H7 (cell line): ENCODE measurements around the gene BCO1. TPM values are rescaled to one million over a fixed set of nuclear protein-coding genes. Genes with fewer than 3 reads are reported as not detected.

ENCODE experiments used
- DNase-seq: peaks from one replicate; pipeline ENCODE4 v3.0.0; 2012
- H3K27me3 ChIP-seq: 2 replicates; pipeline ENCODE4 v1.6.0; 2011; ENCODE audit warnings: mild to moderate bottlenecking, low read length; ENCODE audit not compliant: control insufficient read depth, insufficient read depth
- H3K36me3 ChIP-seq: replicated peaks from 2 replicates; pipeline ENCODE4 v1.5.1; 2011; ENCODE audit warnings: low read length; ENCODE audit not compliant: control insufficient read depth, insufficient read depth
- H3K4me3 ChIP-seq: 2 replicates; pipeline ENCODE4 v1.5.1; 2011; ENCODE audit warnings: low read depth, mild to moderate bottlenecking, control low read depth, low read length, moderate library complexity; ENCODE audit not compliant: insufficient read depth
- total RNA-seq: library from RNA; depleted of rRNA; stranded (reverse); fragments of >200 nt; shearing (Covaris generic); gene quantifications from 2 replicates; pipeline ENCODE4 v1.2.3, GENCODE V29; 2014

Gene BCO1
- total RNA-seq, 1 experiment from 2014 or later, result 0.10 TPM

DNA sequence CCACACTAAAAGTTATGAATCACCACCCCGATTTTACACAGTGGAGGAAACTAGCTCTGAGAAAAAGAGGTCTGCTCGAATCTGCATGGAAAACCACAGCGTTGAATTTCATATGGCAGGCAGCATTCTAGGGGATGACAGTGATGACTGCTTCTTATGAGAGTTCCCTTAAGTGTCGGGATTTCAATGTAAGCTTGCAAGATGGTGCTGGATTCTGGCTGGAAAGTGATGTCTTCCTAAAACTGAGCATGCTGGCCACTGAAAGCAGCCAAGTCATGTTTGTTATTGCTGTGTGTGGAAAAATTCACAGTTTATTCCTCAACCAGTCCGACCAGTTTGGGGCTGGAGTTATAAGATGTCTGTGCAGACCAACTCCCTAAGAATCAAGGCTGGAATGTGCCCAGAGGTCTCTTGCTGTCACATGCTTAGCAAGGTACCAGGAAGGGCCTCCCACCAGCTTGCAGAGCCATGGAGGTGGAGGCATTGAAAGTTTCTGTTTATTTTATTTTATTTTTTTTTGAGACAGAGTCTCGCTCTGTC is 39.1 kb downstream of the BCO1 start:
- H3K4me3 ChIP-seq, result no peak overlapping the region

DNA sequence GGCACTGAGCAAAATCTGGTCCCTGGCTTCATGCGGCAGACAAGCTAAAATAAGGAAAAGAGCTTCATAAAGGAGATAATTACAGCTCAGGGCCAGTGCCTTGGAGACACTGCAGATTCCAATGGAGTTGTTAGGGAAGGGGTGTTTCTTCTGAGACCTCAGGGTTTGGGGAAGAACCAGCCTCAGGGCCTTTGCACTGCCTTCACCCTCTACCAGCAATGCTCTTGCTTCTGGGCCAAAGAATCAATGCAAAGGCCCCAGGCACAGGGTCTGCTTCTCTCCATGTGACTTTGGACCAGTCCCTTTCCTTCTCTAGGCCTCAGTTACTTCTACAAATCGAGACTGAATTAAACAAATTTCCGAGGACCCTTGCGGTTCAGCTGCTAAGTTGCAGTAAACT is 40.0 kb downstream of the BCO1 start:
- Histone ChIP-seq H3K27me3 (no peaks in the 10 kb centered on the region), H3K36me3 (no peaks in the 10 kb centered on the region), H3K4me3 (no peak overlapping the region)
- no peak for DNase-seq

More for the DNA sequence above, 39.1 kb downstream of the BCO1 start:
- no peak for DNase-seq
- no peaks in the 10 kb centered on the region for H3K27me3 ChIP-seq
- no peaks in the 10 kb centered on the region for H3K36me3 ChIP-seq

- no peak for DNase-seq
- no peaks in the 10 kb centered on the region for H3K36me3 ChIP-seq
- no peak overlapping the region for H3K4me3 ChIP-seq
- H3K27me3 ChIP-seq, result no peaks in the 10 kb centered on the region
Measured at GRCh38 chr16:81279392-81279791, 40.9 kb downstream of the BCO1 start.

DNA sequence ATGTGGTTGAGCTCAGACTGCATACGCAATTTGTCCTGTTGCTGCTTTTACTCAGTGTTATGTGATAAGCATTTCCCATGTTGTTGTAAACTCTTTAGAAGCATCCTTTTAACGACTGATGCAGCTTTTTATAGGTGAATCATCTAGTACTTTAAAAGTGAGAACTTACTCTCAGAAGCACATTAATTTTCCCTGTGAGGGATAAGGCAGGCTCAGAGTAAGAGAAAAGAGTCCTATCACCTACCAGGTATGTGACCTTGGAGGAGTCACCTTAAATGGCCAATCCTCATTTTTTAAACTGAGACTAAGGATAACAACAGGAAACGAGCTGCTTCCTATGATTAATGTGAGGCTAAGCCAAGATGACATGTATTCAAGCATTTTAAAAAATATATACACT is 41.9 kb downstream of the BCO1 start:
- no peaks in the 10 kb centered on the region for H3K36me3 ChIP-seq
- H3K4me3 ChIP-seq, result no peak overlapping the region
- DNase-seq, result no peak
- H3K27me3 ChIP-seq, result no peaks in the 10 kb centered on the region

DNA sequence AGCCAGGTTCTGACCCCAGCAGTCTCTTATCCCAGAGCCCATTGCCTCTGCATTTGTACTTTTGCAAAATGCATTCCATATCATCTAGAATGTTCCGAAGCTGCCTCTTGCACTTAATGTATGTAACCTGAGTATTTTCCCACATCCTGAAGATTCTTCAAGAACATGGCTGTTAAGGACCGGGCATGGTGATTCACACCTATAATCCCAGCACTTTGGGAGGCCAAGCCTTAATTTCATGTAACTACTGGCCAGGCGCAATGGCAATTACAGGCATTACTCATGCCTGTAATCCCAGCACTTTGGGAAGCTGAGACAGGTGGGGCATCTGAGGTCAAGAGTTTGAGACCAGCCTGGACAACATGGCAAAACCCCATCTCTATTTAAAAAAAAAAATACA is 44.6 kb downstream of the BCO1 start:
- Histone ChIP-seq H3K4me3 (no peak overlapping the region), H3K36me3 (no peaks in the 10 kb centered on the region), H3K27me3 (no peaks in the 10 kb centered on the region)
- no peak for DNase-seq

GRCh38 chr16:81284995-81285600 is 46.6 kb downstream of the BCO1 start:
- no peaks in the 10 kb centered on the region for H3K36me3 ChIP-seq
- no peaks in the 10 kb centered on the region for H3K27me3 ChIP-seq
- DNase-seq, result no peak
- H3K4me3 ChIP-seq, result no peak overlapping the region

DNA sequence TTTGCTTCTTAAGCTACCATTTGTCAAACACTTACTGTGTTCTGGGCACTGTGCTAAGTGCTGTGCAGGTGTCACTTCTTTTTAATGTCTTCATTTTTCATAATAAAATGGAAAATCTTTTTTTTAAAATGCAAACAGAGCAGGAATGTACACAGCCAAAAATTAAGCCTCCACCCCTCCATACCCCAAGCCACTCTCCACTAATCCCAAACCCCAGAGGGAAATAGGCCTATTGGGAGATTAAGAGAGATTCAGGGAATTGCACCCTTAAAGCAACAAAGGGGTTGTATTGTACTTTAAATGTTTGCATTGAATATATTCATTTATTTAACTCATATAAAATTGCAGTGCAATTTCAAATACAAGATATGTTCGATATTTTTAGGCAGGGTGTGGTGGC is 47.7 kb downstream of the BCO1 start:
- no peaks in the 10 kb centered on the region for H3K27me3 ChIP-seq
- no peak for DNase-seq
- H3K36me3 ChIP-seq, result no peaks in the 10 kb centered on the region
- H3K4me3 ChIP-seq, result no peak overlapping the region

DNA sequence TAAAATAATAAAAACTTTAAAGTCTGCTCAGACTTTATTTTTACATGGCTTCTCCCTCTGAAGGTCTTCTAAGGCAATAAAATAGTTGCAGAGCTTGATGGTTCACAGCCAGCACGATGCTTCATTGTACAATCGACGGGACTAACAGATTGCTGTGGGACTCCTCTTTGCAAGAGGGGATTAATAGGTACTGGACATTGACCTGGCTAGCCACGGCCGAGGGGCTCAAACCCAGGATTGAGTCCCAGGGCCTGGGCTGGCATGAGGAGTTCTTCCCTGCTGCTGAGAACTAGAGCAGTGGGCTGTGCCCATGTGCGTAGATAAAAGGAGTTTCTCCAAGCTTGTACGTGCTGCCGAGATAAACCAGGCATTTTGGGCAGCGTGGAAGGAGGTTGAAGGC is 52.6 kb downstream of the BCO1 start:
- no peak for DNase-seq
- no peak overlapping the region for H3K4me3 ChIP-seq
- no peaks in the 10 kb centered on the region for H3K36me3 ChIP-seq
- H3K27me3 ChIP-seq, result 0 out of 2 replicates have a peak, but pooled peaks cover 1% of the 10 kb centered on the region

DNA sequence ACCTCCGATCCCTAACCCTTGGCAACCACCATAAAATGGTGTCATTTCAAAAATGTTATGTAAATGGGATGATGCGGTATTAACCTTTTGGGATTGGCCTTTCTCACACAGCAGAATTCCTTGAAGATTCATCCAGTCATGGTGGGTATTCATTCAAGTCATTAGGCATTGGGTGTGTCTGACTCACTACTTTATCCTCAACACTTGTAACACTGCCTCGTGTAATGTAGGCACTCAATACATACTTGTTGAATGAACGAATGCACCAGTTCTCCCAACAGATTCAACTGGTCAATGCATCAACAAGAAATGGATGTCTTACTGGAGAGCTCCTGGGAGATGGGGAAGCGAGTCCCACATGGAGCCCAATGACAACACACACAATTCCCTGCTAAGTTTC is 54.4 kb downstream of the BCO1 start:
- H3K27me3 ChIP-seq, result 0 out of 2 replicates have a peak, but pooled peaks cover 1% of the 10 kb centered on the region
- no peak overlapping the region for H3K4me3 ChIP-seq
- no peak for DNase-seq
- no peaks in the 10 kb centered on the region for H3K36me3 ChIP-seq

DNA sequence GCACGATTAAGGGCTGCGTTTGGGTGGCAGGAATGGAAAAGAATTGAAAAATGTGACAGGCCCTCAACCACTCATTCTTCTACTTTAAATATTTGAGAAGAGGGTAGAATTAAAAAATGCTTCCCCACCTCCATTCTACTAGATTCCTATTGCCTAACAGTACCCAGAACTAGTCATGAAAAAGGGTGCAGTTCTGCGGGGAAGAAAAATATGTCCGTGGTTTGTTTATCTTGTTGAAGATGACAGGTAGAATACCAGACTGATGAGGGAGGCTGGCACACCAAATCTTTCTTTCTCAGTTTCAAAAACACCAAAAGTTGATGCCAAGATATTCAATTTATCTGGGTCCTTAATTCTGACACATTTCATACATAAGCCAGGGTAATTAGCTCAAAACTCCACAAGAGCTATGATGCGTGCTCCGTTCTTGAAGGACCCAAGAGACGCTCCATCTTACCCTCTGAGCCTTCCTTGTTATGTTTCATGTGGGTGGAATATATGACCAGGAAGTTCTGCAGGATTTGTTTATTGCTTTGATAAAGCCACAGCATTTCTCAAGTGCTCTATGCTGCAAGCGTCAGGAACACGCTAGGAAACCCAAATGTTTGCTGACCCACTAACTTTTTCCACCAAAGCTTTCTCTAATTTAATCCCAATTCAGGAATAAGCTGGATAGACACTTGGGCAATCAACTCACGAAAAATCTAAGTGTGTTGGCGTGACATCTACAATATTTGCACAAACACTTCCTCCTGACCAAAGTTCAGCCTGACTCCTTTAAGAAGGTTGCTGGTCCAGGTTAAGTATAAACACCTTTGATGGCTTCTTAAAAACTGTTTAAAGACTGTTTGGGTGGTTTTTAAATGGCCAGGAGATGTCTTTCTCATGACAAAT is 55.7 kb downstream of the BCO1 start:
- no peak for DNase-seq
- Histone ChIP-seq H3K27me3 (0 out of 2 replicates have a peak, but pooled peaks cover 1% of the 10 kb centered on the region), H3K36me3 (no peaks in the 10 kb centered on the region), H3K4me3 (no peak overlapping the region)

DNA sequence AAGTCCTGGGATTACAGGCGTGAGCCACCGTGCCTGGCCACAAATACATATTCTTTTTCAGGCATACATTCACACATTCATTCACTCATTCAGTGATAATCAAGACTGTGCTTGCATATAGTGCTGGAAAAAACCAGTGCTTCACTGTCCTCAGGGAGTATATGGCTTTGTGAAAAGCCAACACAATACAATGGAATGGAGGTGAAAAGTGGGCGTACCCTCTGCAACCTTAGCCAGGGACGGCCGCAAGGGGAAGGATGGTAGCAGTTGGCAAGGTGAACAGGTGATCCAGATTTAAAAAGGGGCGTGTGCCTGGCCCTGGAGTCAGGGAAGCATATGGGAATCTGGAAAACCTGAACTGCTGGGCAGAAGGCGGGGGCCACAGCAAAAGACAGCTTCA is 58.1 kb downstream of the BCO1 start:
- Histone ChIP-seq H3K27me3 (0 out of 2 replicates have a peak, but pooled peaks cover 1% of the 10 kb centered on the region), H3K4me3 (no peak overlapping the region), H3K36me3 (no peaks in the 10 kb centered on the region)
- no peak for DNase-seq

- H3K36me3 ChIP-seq, result no peaks in the 10 kb centered on the region; the same call in 1 of the 2 replicates
- no peaks in the 10 kb centered on the region for H3K27me3 ChIP-seq
- no peak overlapping the region for H3K4me3 ChIP-seq
- no peak for DNase-seq
Measured at GRCh38 chr16:81307770-81308169, 69.3 kb downstream of the BCO1 start.

DNA sequence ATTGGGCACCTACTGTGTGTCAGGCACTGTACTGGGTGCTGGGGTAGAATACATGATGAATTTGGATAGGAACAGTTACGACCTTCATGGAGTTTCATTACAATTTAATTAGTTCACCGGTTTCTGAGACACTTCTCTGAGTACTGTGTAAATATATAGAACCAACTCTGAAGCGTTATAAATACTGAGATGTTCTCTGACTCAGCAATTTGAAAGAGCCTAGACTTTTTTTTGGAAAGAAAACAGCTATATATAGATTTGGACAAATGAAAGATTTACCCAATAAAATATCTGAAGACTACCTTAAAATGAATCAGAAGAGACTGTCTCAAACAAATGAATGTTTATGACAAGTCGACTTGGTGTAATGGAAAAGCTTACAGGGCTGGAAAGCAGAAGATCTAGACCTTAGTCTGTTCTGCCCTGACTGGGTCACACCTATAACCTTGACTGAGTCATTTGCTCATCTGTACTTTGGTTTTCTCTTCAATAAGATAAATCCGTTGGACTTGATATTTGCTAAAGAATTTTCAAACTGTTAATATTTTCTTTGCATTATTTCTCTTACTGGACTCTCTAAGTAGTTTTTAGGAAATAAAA is 71.7 kb downstream of the BCO1 start:
- H3K4me3 ChIP-seq, result no peak overlapping the region
- no peak for DNase-seq
- no peaks in the 10 kb centered on the region for H3K27me3 ChIP-seq
- H3K36me3 ChIP-seq, result no peaks in the 10 kb centered on the region; the same call in 1 of the 2 replicates

- Histone ChIP-seq H3K4me3 (no peak overlapping the region), H3K36me3 (no peaks in the 10 kb centered on the region; the same call in 1 of the 2 replicates), H3K27me3 (peaks cover 5% of the 10 kb centered on the region; the same call in 1 of the 2 replicates)
- no peak for DNase-seq
Measured at GRCh38 chr16:81311762-81312161, 73.3 kb downstream of the BCO1 start.
